ENCODE data around the gene LETMD1.
A peak's percentile ranks its signal among the peaks of the same experiment; 100 is the strongest.

LETMD1 gene

GRCh38 chr12:51051787-51052186, 3.7 kb downstream of the LETMD1 start:
- Histone ChIP-seq H3K9ac (ENCODE audit: low read depth, low read length, poor library complexity, severe bottlenecking) (no peak overlapping the region), H3K9me2 (replicated peaks; ENCODE audit: low read depth, low read length) (no peaks in the 10 kb centered on the region), H3K9me3 (ENCODE audit: insufficient read depth, low read depth, low read length) (no peaks in the 10 kb centered on the region), H3K27me3 (ENCODE audit: insufficient read depth, low read length, poor library complexity, severe bottlenecking) (no peaks in the 10 kb centered on the region), H2AFZ (ENCODE audit: low read length) (no peak overlapping the region), H3K79me2 (ENCODE audit: insufficient read depth, low read length) (peaks cover 30% of the 10 kb centered on the region), H4K20me1 (ENCODE audit: insufficient read depth, low read length, poor library complexity, severe bottlenecking) (no peaks in the 10 kb centered on the region), H3K36me3 (ENCODE audit: insufficient read depth, low read length) (peaks cover 19% of the 10 kb centered on the region; the same call in 1 of the 2 replicates), H3F3A (ENCODE audit: low read depth) (peaks cover 3% of the 10 kb centered on the region; the same call in 1 of the 2 replicates), H3K4me2 (ENCODE audit: low read depth, low read length, poor library complexity, severe bottlenecking) (peak overlapping the region; percentile 56), H3K4me1 (ENCODE audit: insufficient read depth, low read length, poor library complexity, severe bottlenecking) (peaks cover 23% of the 10 kb centered on the region), H3K4me3 (ENCODE audit: low read length, poor library complexity, severe bottlenecking) (no peak overlapping the region)
- TF ChIP-seq EZH2phosphoT487 (IDR thresholded peaks at IDR 0.05; ENCODE audit: borderline replicate concordance) (no peak), CTCF (conservative IDR thresholded peaks at IDR 0.05; ENCODE audit: low read length) (no peak)

GRCh38 chr12:51055060-51055459, 6.9 kb downstream of the LETMD1 start:
- H4K20me1 ChIP-seq (ENCODE audit: insufficient read depth, low read length, poor library complexity, severe bottlenecking): no peaks in the 10 kb centered on the region
- H3K36me3 ChIP-seq (ENCODE audit: insufficient read depth, low read length): peaks cover 41% of the 10 kb centered on the region; the same call in 1 of the 2 replicates
- TF ChIP-seq EZH2phosphoT487 (IDR thresholded peaks at IDR 0.05; ENCODE audit: borderline replicate concordance): no peak
- TF ChIP-seq CTCF (conservative IDR thresholded peaks at IDR 0.05; ENCODE audit: low read length): no peak

GRCh38 chr12:51056242-51056641, 8.1 kb downstream of the LETMD1 start:
- TF ChIP-seq CTCF (conservative IDR thresholded peaks at IDR 0.05; ENCODE audit: low read length) (no peak), EZH2phosphoT487 (IDR thresholded peaks at IDR 0.05; ENCODE audit: borderline replicate concordance) (no peak)
- peaks cover 3% of the 10 kb centered on the region; the same call in 1 of the 2 replicates for H3F3A ChIP-seq (ENCODE audit: low read depth)
- peaks cover 46% of the 10 kb centered on the region; the same call in 1 of the 2 replicates for H3K36me3 ChIP-seq (ENCODE audit: insufficient read depth, low read length)
- H3K4me1 ChIP-seq (ENCODE audit: insufficient read depth, low read length, poor library complexity, severe bottlenecking): peaks cover 8% of the 10 kb centered on the region
- H3K9me3 ChIP-seq (ENCODE audit: insufficient read depth, low read depth, low read length): no peaks in the 10 kb centered on the region
- no peaks in the 10 kb centered on the region for H3K27me3 ChIP-seq (ENCODE audit: insufficient read depth, low read length, poor library complexity, severe bottlenecking)
- H3K4me2 ChIP-seq (ENCODE audit: low read depth, low read length, poor library complexity, severe bottlenecking): no peak overlapping the region
- H3K79me2 ChIP-seq (ENCODE audit: insufficient read depth, low read length): 0 out of 2 replicates have a peak, but pooled peaks cover 5% of the 10 kb centered on the region
- H4K20me1 ChIP-seq (ENCODE audit: insufficient read depth, low read length, poor library complexity, severe bottlenecking): no peaks in the 10 kb centered on the region
- no peak overlapping the region for H3K9ac ChIP-seq (ENCODE audit: low read depth, low read length, poor library complexity, severe bottlenecking)
- H3K4me3 ChIP-seq (ENCODE audit: low read length, poor library complexity, severe bottlenecking): no peak overlapping the region
- no peaks in the 10 kb centered on the region for H3K9me2 ChIP-seq (replicated peaks; ENCODE audit: low read depth, low read length)
- H2AFZ ChIP-seq (ENCODE audit: low read length): no peak overlapping the region

More at GRCh38 chr12:51055060-51055459, 6.9 kb downstream of the LETMD1 start:
- H3K9me3 ChIP-seq (ENCODE audit: insufficient read depth, low read depth, low read length): no peaks in the 10 kb centered on the region
- H3K27me3 ChIP-seq (ENCODE audit: insufficient read depth, low read length, poor library complexity, severe bottlenecking): no peaks in the 10 kb centered on the region
- H3K4me2 ChIP-seq (ENCODE audit: low read depth, low read length, poor library complexity, severe bottlenecking): no peak overlapping the region
- H3K79me2 ChIP-seq (ENCODE audit: insufficient read depth, low read length): peaks cover 11% of the 10 kb centered on the region
- H3F3A ChIP-seq (ENCODE audit: low read depth): peaks cover 3% of the 10 kb centered on the region; the same call in 1 of the 2 replicates
- no peak overlapping the region for H2AFZ ChIP-seq (ENCODE audit: low read length)
- peaks cover 8% of the 10 kb centered on the region for H3K4me1 ChIP-seq (ENCODE audit: insufficient read depth, low read length, poor library complexity, severe bottlenecking)
- H3K4me3 ChIP-seq (ENCODE audit: low read length, poor library complexity, severe bottlenecking): no peak overlapping the region
- H3K9ac ChIP-seq (ENCODE audit: low read depth, low read length, poor library complexity, severe bottlenecking): no peak overlapping the region
- H3K9me2 ChIP-seq (replicated peaks; ENCODE audit: low read depth, low read length): no peaks in the 10 kb centered on the region
